ENCODE measurements around the gene MACROD2.

GRCh38 chr20:14632906-14633305 is 637.6 kb downstream of the MACROD2 start:
- TF ChIP-seq CTCF (conservative IDR thresholded peaks at IDR 0.05; ENCODE audit: low read depth in 2 of 2) (peak; percentile 26 to 41), POLR2AphosphoS5 (IDR thresholded peaks at IDR 0.05; ENCODE audit: low read depth) (no peak), ETS1 (IDR thresholded peaks at IDR 0.05) (no peak), JUNB (IDR thresholded peaks at IDR 0.05; ENCODE audit: unreplicated experiment) (no peak), EZH2 (IDR thresholded peaks at IDR 0.05; ENCODE audit: low read depth, unreplicated experiment) (no peak), EZH2phosphoT487 (IDR thresholded peaks at IDR 0.05; ENCODE audit: unreplicated experiment) (no peak), ZNF114 (CRISPR knock-in tag; IDR thresholded peaks at IDR 0.05) (no peak)
- TF ChIP-seq, protein P1, sequence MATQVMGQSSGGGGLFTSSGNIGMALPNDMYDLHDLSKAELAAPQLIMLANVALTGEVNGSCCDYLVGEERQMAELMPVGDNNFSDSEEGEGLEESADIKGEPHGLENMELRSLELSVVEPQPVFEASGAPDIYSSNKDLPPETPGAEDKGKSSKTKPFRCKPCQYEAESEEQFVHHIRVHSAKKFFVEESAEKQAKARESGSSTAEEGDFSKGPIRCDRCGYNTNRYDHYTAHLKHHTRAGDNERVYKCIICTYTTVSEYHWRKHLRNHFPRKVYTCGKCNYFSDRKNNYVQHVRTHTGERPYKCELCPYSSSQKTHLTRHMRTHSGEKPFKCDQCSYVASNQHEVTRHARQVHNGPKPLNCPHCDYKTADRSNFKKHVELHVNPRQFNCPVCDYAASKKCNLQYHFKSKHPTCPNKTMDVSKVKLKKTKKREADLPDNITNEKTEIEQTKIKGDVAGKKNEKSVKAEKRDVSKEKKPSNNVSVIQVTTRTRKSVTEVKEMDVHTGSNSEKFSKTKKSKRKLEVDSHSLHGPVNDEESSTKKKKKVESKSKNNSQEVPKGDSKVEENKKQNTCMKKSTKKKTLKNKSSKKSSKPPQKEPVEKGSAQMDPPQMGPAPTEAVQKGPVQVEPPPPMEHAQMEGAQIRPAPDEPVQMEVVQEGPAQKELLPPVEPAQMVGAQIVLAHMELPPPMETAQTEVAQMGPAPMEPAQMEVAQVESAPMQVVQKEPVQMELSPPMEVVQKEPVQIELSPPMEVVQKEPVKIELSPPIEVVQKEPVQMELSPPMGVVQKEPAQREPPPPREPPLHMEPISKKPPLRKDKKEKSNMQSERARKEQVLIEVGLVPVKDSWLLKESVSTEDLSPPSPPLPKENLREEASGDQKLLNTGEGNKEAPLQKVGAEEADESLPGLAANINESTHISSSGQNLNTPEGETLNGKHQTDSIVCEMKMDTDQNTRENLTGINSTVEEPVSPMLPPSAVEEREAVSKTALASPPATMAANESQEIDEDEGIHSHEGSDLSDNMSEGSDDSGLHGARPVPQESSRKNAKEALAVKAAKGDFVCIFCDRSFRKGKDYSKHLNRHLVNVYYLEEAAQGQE (IDR thresholded peaks at IDR 0.05; ENCODE audit: unreplicated experiment): no peak

Data from GM23338 (cell line).